WTC11 (cell line): ENCODE measurements around the gene SOS2. TPM values are rescaled to one million over a fixed set of nuclear protein-coding genes. Genes with fewer than 3 reads are reported as not detected.

Source experiments
- ATAC-seq: fragments of 200-7000 bp; cut with Tn5 transposase; 2 replicates; pipeline ENCODE4 v1.10.0; 2021; ENCODE audit warnings: mild to moderate bottlenecking, moderate library complexity
- CTCF ChIA-PET: fragments of 300-600 bp; sonication (Branson Sonifier 250); formaldehyde crosslinking; loops from one replicate; lab custom pipeline; 2021; ENCODE audit warnings: antibody characterized with exemption; lab: Charles Lee
- POLR2A ChIA-PET: fragments of 350-600 bp; sonication (Branson Sonifier 250); formaldehyde crosslinking; loops from one replicate; lab custom pipeline; 2021; ENCODE audit warnings: antibody characterized with exemption; lab: Charles Lee
- DNase-seq: peaks from one replicate; pipeline ENCODE4 v3.0.0; 2021; ENCODE audit warnings: low spot score
- H3K27ac Mint-ChIP-seq: 2 replicates; pipeline ENCODE4 v1.8.0; 2021; ENCODE audit warnings: mixed read lengths
- H3K27me3 Mint-ChIP-seq: 2 replicates; pipeline ENCODE4 v1.8.0; 2021; ENCODE audit warnings: low read depth, mild to moderate bottlenecking, moderate library complexity, mixed read lengths
- H3K36me3 Mint-ChIP-seq: 2 replicates; pipeline ENCODE4 v1.8.0; 2021; ENCODE audit warnings: mixed read lengths
- H3K4me1 Mint-ChIP-seq: 2 replicates; pipeline ENCODE4 v1.8.0; 2022; ENCODE audit warnings: mixed read lengths
- H3K4me3 Mint-ChIP-seq: 2 replicates; pipeline ENCODE4 v1.8.0; 2021; ENCODE audit warnings: mild to moderate bottlenecking, moderate library complexity, mixed read lengths
- H3K9me3 Mint-ChIP-seq: 2 replicates; pipeline ENCODE4 v1.8.0; 2021; ENCODE audit warnings: mixed read lengths
- AFF4 ChIP-seq: sonication (generic); formaldehyde crosslinking; IDR thresholded peaks from 2 replicates; pipeline ENCODE4 v1.8.1; 2023; ENCODE audit warnings: mild to moderate bottlenecking, missing genetic modification reagents, borderline replicate concordance
- AR ChIP-seq: fragments of 250-450 bp; sonication (Bioruptor Pico); IDR thresholded peaks from 2 replicates; pipeline ENCODE4 v1.9.0; 2021; ENCODE audit warnings: mild to moderate bottlenecking
- ATF3 ChIP-seq: sonication (generic); formaldehyde crosslinking; conservative IDR thresholded peaks from 2 replicates; pipeline ENCODE4 v1.8.1; 2022; ENCODE audit warnings: mild to moderate bottlenecking, missing genetic modification reagents
- ATF6 ChIP-seq: sonication (generic); formaldehyde crosslinking; IDR thresholded peaks from 2 replicates; pipeline ENCODE4 v1.8.1; 2023; ENCODE audit warnings: mild to moderate bottlenecking, missing genetic modification reagents
- CREB1 ChIP-seq: sonication (generic); formaldehyde crosslinking; IDR thresholded peaks from 2 replicates; pipeline ENCODE4 v1.8.0; 2023; ENCODE audit warnings: mild to moderate bottlenecking, missing genetic modification reagents
- CREM ChIP-seq: sonication (generic); formaldehyde crosslinking; IDR thresholded peaks from 2 replicates; pipeline ENCODE4 v1.8.1; 2022; ENCODE audit warnings: mild to moderate bottlenecking, missing genetic modification reagents, moderate library complexity
- CTCF ChIP-seq: fragments of 200-600 bp; IDR thresholded peaks from 2 replicates; pipeline ENCODE4 v1.8.0; 2022; ENCODE audit warnings: antibody characterized with exemption
- FOXJ3 ChIP-seq: sonication (generic); formaldehyde crosslinking; IDR thresholded peaks from 2 replicates; pipeline ENCODE4 v1.9.0; 2021; ENCODE audit warnings: missing genetic modification reagents, mild to moderate bottlenecking, borderline replicate concordance
- FOXK1 ChIP-seq: sonication (generic); formaldehyde crosslinking; IDR thresholded peaks from 2 replicates; pipeline ENCODE4 v1.8.0; 2022; ENCODE audit warnings: mild to moderate bottlenecking, moderate library complexity, missing genetic modification reagents
- FOXP1 ChIP-seq: sonication (generic); formaldehyde crosslinking; IDR thresholded peaks from 2 replicates; pipeline ENCODE4 v1.8.0; 2022; ENCODE audit warnings: missing genetic modification reagents, mild to moderate bottlenecking, moderate library complexity, borderline replicate concordance
- JAZF1 ChIP-seq: fragments of 250-450 bp; sonication (Bioruptor Pico); IDR thresholded peaks from 2 replicates; pipeline ENCODE4 v1.9.0; 2021; ENCODE audit warnings: moderate library complexity, mild to moderate bottlenecking, inconsistent platforms
- ZNF219 ChIP-seq: sonication (generic); formaldehyde crosslinking; IDR thresholded peaks from 2 replicates; pipeline ENCODE4 v1.8.0; 2023; ENCODE audit warnings: missing genetic modification reagents, mild to moderate bottlenecking, borderline replicate concordance
- ZNF512 ChIP-seq: sonication (generic); formaldehyde crosslinking; IDR thresholded peaks from 2 replicates; pipeline ENCODE4 v1.8.1; 2022; ENCODE audit warnings: missing genetic modification reagents, borderline replicate concordance
- total RNA-seq: library from RNA; stranded (reverse); gene quantifications from 3 replicates; pipeline ENCODE4 v1.2.3, GENCODE V29; 2021

The SOS2 gene
- total RNA-seq, 1 experiment from 2014 or later: 11.0 TPM

GRCh38 chr14:50260511-50260910 is 29.1 kb upstream of the SOS2 start:
- 0 out of 2 replicates have a peak, but pooled peaks have one; percentile 30 for TF ChIP-seq CTCF
- no peak for TF ChIP-seq JAZF1
- H3K27ac Mint-ChIP-seq: no peak overlapping the region
- peaks cover 7% of the 10 kb centered on the region for H3K36me3 Mint-ChIP-seq
- ATAC-seq (peak; percentile 61), DNase-seq (no peak)
- no peak overlapping the region for H3K4me3 Mint-ChIP-seq
- ChIA-PET CTCF (interaction anchor here (0.6 to 1.0 kb wide), 2 partner anchors 12 to 144 kb away, joined by 3 read pairs; partner anchors contain the start of gene VCPKMT), POLR2A (no interaction called here)
- no peaks in the 10 kb centered on the region for H3K4me1 Mint-ChIP-seq
- no peaks in the 10 kb centered on the region for H3K27me3 Mint-ChIP-seq
- H3K9me3 Mint-ChIP-seq: no peaks in the 10 kb centered on the region

GRCh38 chr14:50260072-50260471 is 28.7 kb upstream of the SOS2 start:
- CTCF ChIA-PET: no interaction called here
- Mint-ChIP-seq H3K4me1 (no peaks in the 10 kb centered on the region), H3K4me3 (no peak overlapping the region), H3K36me3 (peaks cover 7% of the 10 kb centered on the region), H3K27me3 (no peaks in the 10 kb centered on the region), H3K9me3 (no peaks in the 10 kb centered on the region), H3K27ac (0 out of 2 replicates have a peak overlapping the region, but pooled peaks have one; percentile 49)
- TF ChIP-seq ZNF219 (CRISPR knock-in tag) (no peak), CREB1 (CRISPR knock-in tag) (no peak), FOXP1 (CRISPR knock-in tag) (no peak), FOXJ3 (CRISPR knock-in tag) (no peak), FOXK1 (CRISPR knock-in tag) (no peak), CREM (CRISPR knock-in tag) (no peak), ATF6 (CRISPR knock-in tag) (no peak), AFF4 (CRISPR knock-in tag) (no peak), ZNF512 (CRISPR knock-in tag) (no peak), AR (no peak), ATF3 (CRISPR knock-in tag) (no peak)
- POLR2A ChIA-PET: no interaction called here
- DNase-seq (no peak), ATAC-seq (peak; percentile 60; the same call in 1 of the 2 replicates)
